KMS-11 (cell line): ENCODE results near the gene SEPTIN2.
"Not testable (repeated sequence)": the region's sequence is repeated elsewhere in the genome, so short reads cannot be mapped to it uniquely, and the experiment has no call there.

Source experiments
- H2AFZ ChIP-seq: fragments of 200-600 bp; sonication (generic); 2 replicates; pipeline ENCODE4 v1.6.1; 2016; ENCODE audit warnings: antibody characterized with exemption, mixed run types, low read depth
- H3K27ac ChIP-seq: fragments of 200-600 bp; sonication (generic); 2 replicates; pipeline ENCODE4 v1.6.1; 2016; ENCODE audit warnings: mild to moderate bottlenecking, mixed run types
- H3K27me3 ChIP-seq: fragments of 200-600 bp; sonication (generic); 2 replicates; pipeline ENCODE4 v1.6.1; 2017; ENCODE audit warnings: mild to moderate bottlenecking, low read depth, mixed run types, moderate library complexity; ENCODE audit not compliant: insufficient read depth
- H3K36me3 ChIP-seq: fragments of 200-600 bp; sonication (generic); 2 replicates; pipeline ENCODE4 v1.6.1; 2017; ENCODE audit warnings: mild to moderate bottlenecking, mixed run types; ENCODE audit not compliant: insufficient read depth
- H3K4me1 ChIP-seq: fragments of 200-600 bp; sonication (generic); 2 replicates; pipeline ENCODE4 v1.6.1; 2016; ENCODE audit warnings: mild to moderate bottlenecking, low read depth, mixed run types; ENCODE audit not compliant: poor library complexity, severe bottlenecking
- H3K4me2 ChIP-seq: fragments of 200-600 bp; sonication (generic); 2 replicates; pipeline ENCODE4 v1.7.0; 2016; ENCODE audit warnings: mild to moderate bottlenecking, mixed run types
- H3K4me3 ChIP-seq: fragments of 200-600 bp; sonication (generic); IDR thresholded peaks from 2 replicates; pipeline ENCODE4 v1.6.1; 2017; ENCODE audit warnings: low read depth, low read length, mixed read lengths; ENCODE audit not compliant: insufficient read depth
- H3K79me2 ChIP-seq: fragments of 200-600 bp; sonication (generic); 2 replicates; pipeline ENCODE4 v1.6.1; 2016; ENCODE audit warnings: low read depth, mixed run types; ENCODE audit not compliant: insufficient read depth
- H3K9ac ChIP-seq: fragments of 200-600 bp; sonication (generic); 2 replicates; pipeline ENCODE4 v1.6.1; 2016; ENCODE audit warnings: mild to moderate bottlenecking, mixed run types
- H4K20me1 ChIP-seq: fragments of 200-600 bp; sonication (generic); 2 replicates; pipeline ENCODE4 v1.6.1; 2016; ENCODE audit warnings: mild to moderate bottlenecking, mixed run types; ENCODE audit not compliant: insufficient read depth
- CTCF ChIP-seq: fragments of 200-600 bp; sonication (generic); conservative IDR thresholded peaks from 2 replicates; pipeline ENCODE4 v1.6.1; 2017; ENCODE audit warnings: low read depth, mild to moderate bottlenecking, antibody characterized with exemption, low read length, moderate library complexity, mixed read lengths

SEPTIN2 gene

GRCh38 chr2:241273210-241274020 lies 42.3 kb upstream of the SEPTIN2 start:
- H2AFZ ChIP-seq = no peak overlapping the region
- H3K4me1 ChIP-seq = peaks cover 29% of the 10 kb centered on the region
- no peak overlapping the region for H3K4me3 ChIP-seq
- peak overlapping the region; percentile 44; the same call in 1 of the 2 replicates for H3K4me2 ChIP-seq
- H3K27ac ChIP-seq = peak overlapping the region; percentile 25; the same call in 1 of the 2 replicates
- TF ChIP-seq CTCF = no peak; the same call in 1 of the 2 replicates
- peaks cover 80% of the 10 kb centered on the region for H3K79me2 ChIP-seq
- H3K27me3 ChIP-seq = no peaks in the 10 kb centered on the region
- no peaks in the 10 kb centered on the region for H4K20me1 ChIP-seq
- peak overlapping the region; percentile 92; the same call in 1 of the 2 replicates for H3K9ac ChIP-seq
- H3K36me3 ChIP-seq = no peaks in the 10 kb centered on the region

- Histone ChIP-seq H3K9ac (no peak overlapping the region), H3K27ac (no peak overlapping the region), H2AFZ (no peak overlapping the region), H3K4me1 (peaks cover 29% of the 10 kb centered on the region), H3K79me2 (peaks cover 79% of the 10 kb centered on the region), H3K4me2 (no peak overlapping the region), H3K27me3 (no peaks in the 10 kb centered on the region), H3K4me3 (no peak overlapping the region), H4K20me1 (no peaks in the 10 kb centered on the region), H3K36me3 (no peaks in the 10 kb centered on the region)
- no peak for TF ChIP-seq CTCF
Observed at GRCh38 chr2:241274127-241274526, 41.6 kb upstream of the SEPTIN2 start.

- H3K27ac ChIP-seq = no peak overlapping the region
- H3K36me3 ChIP-seq = no peaks in the 10 kb centered on the region
- peaks cover 73% of the 10 kb centered on the region for H3K79me2 ChIP-seq
- H4K20me1 ChIP-seq = no peaks in the 10 kb centered on the region
- H3K4me1 ChIP-seq = peaks cover 30% of the 10 kb centered on the region
- H3K4me3 ChIP-seq = no peak overlapping the region
- no peaks in the 10 kb centered on the region for H3K27me3 ChIP-seq
- no peak overlapping the region for H2AFZ ChIP-seq
- H3K4me2 ChIP-seq = no peak overlapping the region
- H3K9ac ChIP-seq = no peak overlapping the region
- TF ChIP-seq CTCF = no peak
Observed at GRCh38 chr2:241275504-241275903, 40.2 kb upstream of the SEPTIN2 start.

GRCh38 chr2:241275910-241276309 lies 39.8 kb upstream of the SEPTIN2 start:
- H3K27me3 ChIP-seq = no peaks in the 10 kb centered on the region
- no peaks in the 10 kb centered on the region for H4K20me1 ChIP-seq
- H3K79me2 ChIP-seq = peaks cover 73% of the 10 kb centered on the region
- H3K4me3 ChIP-seq = no peak overlapping the region
- H2AFZ ChIP-seq = no peak overlapping the region
- H3K4me1 ChIP-seq = peaks cover 31% of the 10 kb centered on the region
- H3K36me3 ChIP-seq = no peaks in the 10 kb centered on the region
- H3K9ac ChIP-seq = no peak overlapping the region
- no peak overlapping the region for H3K27ac ChIP-seq
- no peak for TF ChIP-seq CTCF
- H3K4me2 ChIP-seq = no peak overlapping the region

- not testable (repeated sequence) for H3K4me3 ChIP-seq, H3K9ac ChIP-seq, H3K4me2 ChIP-seq, H3K27ac ChIP-seq, H4K20me1 ChIP-seq, H2AFZ ChIP-seq, H3K36me3 ChIP-seq, H3K27me3 ChIP-seq
- peaks cover 27% of the 10 kb centered on the region for H3K4me1 ChIP-seq
- peaks cover 66% of the 10 kb centered on the region; the same call in 1 of the 2 replicates for H3K79me2 ChIP-seq
Observed at GRCh38 chr2:241278306-241278705, 37.4 kb upstream of the SEPTIN2 start.
